HL-60/S4 treated with phorbol 12-myristate 13-acetate at 8.2 ng/mL for 4 days and 3 days (cell line): ENCODE data around the gene DGKQ.
"Not testable (repeated sequence)": the region's sequence is repeated elsewhere in the genome, so short reads cannot be mapped to it uniquely, and the experiment has no call there.

ENCODE experiments used
- in situ Hi-C: fragments of 300-500 bp; cut with MboI; formaldehyde crosslinking; loops from 2 replicates; pipeline ENCODE4 v1.15.0; 2022; ENCODE audit warnings: low sequenced_read_pairs

DGKQ gene

GRCh38 chr4:982814-983213, 9.4 kb upstream of the DGKQ start:
- in situ Hi-C loops, result no loop called here

- in situ Hi-C loops, result no loop called here
Observed at GRCh38 chr4:982291-982690, 8.9 kb upstream of the DGKQ start.

GRCh38 chr4:978957-979701, 5.8 kb upstream of the DGKQ start:
- in situ Hi-C loops, result no loop called here

- in situ Hi-C loops, result not testable (repeated sequence)
Observed at GRCh38 chr4:976016-976415, 2.6 kb upstream of the DGKQ start.

GRCh38 chr4:974668-975067, 1.3 kb upstream of the DGKQ start:
- in situ Hi-C loops, result no loop called here

- in situ Hi-C loops, result no loop called here
Observed at GRCh38 chr4:972651-973424, 531 bp downstream of the DGKQ start.

- in situ Hi-C loops, result no loop called here
Observed at GRCh38 chr4:971666-972500, 1.5 kb downstream of the DGKQ start.

- in situ Hi-C loops, result no loop called here
Observed at GRCh38 chr4:970854-971520, 2.4 kb downstream of the DGKQ start.

- in situ Hi-C loops, result no loop called here
Observed at GRCh38 chr4:970046-970745, 3.2 kb downstream of the DGKQ start.

- in situ Hi-C loops, result no loop called here
Observed at GRCh38 chr4:968621-969394, 4.6 kb downstream of the DGKQ start.

- in situ Hi-C loops, result no loop called here
Observed at GRCh38 chr4:968221-968620, 5.1 kb downstream of the DGKQ start.

- in situ Hi-C loops, result no loop called here
Observed at GRCh38 chr4:967113-968104, 6.0 kb downstream of the DGKQ start.

- in situ Hi-C loops, result no loop called here
Observed at GRCh38 chr4:966266-967112, 6.9 kb downstream of the DGKQ start.

- in situ Hi-C loops, result no loop called here
Observed at GRCh38 chr4:965766-966134, 7.6 kb downstream of the DGKQ start.

GRCh38 chr4:965048-965765, 8.2 kb downstream of the DGKQ start:
- in situ Hi-C loops, result no loop called here

- in situ Hi-C loops, result no loop called here
Observed at GRCh38 chr4:964346-965025, 8.9 kb downstream of the DGKQ start.
